Omental fat pad (tissue), 4 donors: ENCODE data around the gene LGALS1. TPM values are rescaled to one million over a fixed set of nuclear protein-coding genes. Genes with fewer than 3 reads are reported as not detected.

Experiments
- ATAC-seq: fragments of 150-250 bp; one replicate; pipeline ENCODE4 v1.9.1; 2016; ENCODE audit warnings: mild to moderate bottlenecking, moderate library complexity; ENCODE audit not compliant: low FRiP score
- DNase-seq: peaks from one replicate; pipeline ENCODE4 v3.0.0-alpha.2; 2019; ENCODE audit warnings: low spot score
- total RNA-seq, 4 donors: library from RNA; depleted of rRNA; stranded (reverse); fragments of >200 nt; gene quantifications; one replicate each; pipeline ENCODE4 v1.1.0, GENCODE V29; 2016
- TF ChIP-seq, protein P1 (sequence below), 3 donors: fragments of 450-650 bp; IDR thresholded peaks; one replicate each; pipeline ENCODE4 v1.5.1; 2016 to 2017; ENCODE audit warnings: antibody characterized with exemption in 3 of 3, mild to moderate bottlenecking in 3 of 3, moderate library complexity in 2 of 3

Gene LGALS1
- total RNA-seq, 4 donors from 2014 or later = 1,558 to 2,934 (median 2,167) TPM

DNA sequence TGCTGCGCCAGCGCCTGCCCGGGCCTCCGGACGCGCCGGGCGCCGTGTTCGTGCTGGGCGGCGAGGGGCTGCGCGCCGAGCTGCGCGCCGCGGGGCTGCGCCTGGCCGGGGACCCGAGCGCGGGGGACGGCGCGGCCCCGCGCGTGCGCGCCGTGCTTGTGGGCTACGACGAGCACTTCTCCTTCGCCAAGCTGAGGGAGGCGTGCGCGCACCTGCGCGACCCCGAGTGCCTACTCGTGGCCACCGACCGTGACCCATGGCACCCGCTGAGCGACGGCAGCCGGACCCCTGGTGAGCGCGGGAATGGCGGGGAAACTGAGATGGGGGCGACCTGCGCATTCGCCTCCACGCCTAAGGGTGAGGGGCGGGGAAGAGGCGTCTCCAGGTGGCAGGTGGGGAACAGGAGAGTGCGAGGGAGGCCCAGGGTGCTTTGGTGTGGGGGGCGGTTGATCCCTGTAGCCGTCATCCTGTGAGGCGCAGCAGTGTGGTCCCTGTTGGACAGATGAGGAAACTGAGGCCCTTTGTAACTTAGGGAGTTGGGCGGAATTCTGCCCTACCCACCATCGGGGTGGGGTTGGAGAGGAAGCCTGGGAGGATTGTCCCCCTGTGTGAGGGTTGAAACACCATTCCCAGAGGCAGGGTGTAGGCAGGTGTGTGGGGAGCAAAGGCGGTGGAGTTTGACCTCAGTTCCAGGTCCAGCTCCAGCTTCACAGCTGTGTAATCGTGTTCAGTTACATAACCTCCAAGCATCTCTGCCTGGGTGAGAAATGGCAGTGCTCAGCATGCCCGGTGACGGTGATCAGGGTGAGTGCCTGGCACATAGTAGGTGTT, 16.2 kb upstream of the LGALS1 start:
- DNase-seq = no peak
- TF ChIP-seq, protein P1, sequence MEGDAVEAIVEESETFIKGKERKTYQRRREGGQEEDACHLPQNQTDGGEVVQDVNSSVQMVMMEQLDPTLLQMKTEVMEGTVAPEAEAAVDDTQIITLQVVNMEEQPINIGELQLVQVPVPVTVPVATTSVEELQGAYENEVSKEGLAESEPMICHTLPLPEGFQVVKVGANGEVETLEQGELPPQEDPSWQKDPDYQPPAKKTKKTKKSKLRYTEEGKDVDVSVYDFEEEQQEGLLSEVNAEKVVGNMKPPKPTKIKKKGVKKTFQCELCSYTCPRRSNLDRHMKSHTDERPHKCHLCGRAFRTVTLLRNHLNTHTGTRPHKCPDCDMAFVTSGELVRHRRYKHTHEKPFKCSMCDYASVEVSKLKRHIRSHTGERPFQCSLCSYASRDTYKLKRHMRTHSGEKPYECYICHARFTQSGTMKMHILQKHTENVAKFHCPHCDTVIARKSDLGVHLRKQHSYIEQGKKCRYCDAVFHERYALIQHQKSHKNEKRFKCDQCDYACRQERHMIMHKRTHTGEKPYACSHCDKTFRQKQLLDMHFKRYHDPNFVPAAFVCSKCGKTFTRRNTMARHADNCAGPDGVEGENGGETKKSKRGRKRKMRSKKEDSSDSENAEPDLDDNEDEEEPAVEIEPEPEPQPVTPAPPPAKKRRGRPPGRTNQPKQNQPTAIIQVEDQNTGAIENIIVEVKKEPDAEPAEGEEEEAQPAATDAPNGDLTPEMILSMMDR (IDR thresholded peaks at IDR 0.05) = no peak
- ATAC-seq = no peak

DNA sequence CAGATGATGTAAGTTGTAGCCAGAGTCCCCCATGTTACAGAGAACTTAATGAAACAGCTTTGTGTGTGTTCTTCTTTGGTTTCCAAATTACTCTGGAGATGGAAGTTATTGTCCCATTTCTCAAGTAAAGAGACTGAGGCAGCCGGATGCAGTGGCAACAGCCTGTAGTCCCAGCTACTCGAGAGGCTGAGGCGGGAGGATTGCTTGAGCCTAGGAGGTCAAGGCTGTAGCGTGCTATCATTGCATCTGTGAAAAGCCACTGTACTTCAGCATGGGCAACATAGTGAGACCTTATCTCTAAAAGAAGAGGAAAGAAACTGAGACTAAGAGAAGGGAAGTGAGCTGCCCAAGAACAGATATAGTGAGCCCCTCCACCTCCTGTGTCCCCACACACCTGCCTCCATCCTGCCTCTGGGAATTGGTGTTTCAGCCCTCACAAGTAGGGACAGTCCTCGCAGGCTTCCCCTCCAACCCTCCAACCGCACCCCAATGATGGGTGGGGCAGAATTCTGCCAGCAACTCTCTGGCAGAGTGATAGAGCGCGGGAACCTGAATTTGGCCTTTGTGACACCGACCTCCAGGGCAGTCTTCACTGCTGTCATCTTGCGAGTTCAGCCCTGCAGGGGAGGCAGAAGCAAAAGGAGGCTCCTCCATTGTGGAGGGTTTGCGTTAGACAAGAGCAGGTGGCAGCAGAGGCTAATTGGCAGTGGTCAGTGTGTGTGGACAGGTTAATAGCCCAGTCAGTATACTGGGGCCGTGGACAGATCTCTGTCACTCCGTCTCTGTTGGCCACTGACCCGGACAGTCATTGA, 15.3 kb upstream of the LGALS1 start:
- TF ChIP-seq, protein P1 (IDR thresholded peaks at IDR 0.05) = no peak
- DNase-seq = no peak
- no peak for ATAC-seq

DNA sequence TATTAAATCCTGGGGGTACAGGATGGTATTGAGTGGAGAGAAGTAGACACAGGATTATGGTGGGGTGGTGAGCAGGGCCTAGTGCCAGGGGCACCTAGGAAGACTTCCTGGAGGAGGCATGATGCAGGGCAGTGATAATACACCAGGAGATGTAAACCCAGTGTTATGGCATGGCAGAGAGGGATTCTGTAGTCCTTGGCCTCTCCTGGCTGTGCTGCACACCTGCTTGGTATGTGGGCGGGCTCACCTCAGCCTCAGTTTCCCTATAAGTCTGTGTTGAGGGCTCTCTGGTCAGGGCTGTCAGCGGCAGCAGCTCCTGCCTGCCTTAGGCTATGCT, 14.8 kb upstream of the LGALS1 start:
- TF ChIP-seq, protein P1 (IDR thresholded peaks at IDR 0.05) = no peak
- no peak for ATAC-seq
- DNase-seq = no peak

DNA sequence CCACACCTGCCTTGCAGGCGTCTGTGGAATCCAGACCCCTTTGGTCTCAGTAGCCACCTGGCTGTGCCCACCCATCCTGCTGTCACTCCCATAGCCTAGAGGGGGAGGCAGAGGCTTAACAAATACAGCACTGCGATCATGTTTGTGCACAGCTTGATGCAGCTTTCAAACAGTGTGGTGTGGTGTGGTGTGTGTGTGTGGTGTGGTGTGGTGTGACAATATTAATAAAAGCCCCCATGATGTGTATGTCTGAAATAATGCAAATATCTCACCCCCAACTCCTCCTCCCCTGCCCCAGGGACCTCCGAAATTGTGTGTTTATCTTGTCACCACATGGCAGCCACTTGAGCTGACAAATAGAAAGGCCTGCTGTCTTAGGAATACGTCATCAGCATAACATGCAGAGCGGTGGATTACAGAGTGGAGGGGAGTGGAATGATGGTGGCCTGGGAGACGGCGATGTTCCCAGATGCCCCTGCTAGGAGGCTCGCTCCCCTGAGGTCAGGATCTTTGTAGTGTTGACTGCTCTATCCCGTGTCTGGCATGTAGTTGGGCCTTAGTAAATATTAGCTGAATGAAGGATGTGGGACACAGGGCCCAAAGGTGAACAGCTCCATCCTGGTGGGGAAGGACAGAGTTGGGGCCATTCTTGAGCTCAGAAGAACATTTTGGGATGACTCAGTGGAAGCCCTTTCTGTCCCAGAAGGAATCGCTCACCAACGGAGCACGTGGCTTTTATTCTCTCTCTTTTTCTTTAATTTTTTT, 14.1 kb upstream of the LGALS1 start:
- ATAC-seq (no peak), DNase-seq (no peak)

DNA sequence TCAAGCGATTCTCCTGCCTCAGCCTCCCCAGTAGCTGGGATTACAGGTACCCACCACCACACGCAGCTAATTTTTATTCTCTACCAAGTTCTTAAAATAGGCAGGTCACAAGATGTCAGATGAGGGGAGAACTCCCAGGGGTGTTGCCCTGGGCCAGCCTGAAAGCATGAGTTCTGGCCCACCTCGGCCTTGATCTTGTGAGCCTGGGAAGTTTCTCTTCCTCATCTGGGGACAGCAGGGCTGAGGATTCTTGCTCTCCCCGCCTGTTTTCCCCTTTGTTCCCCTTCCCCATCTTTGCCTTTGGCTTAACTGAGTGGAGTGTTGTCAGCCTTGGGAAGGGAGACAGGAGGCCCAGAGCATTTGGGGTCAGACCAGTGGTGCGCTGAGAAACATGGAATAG, 13.4 kb upstream of the LGALS1 start:
- no peak for DNase-seq
- TF ChIP-seq, protein P1 (IDR thresholded peaks at IDR 0.05) = no peak
- ATAC-seq = no peak

More for the DNA sequence above, 14.1 kb upstream of the LGALS1 start:
- TF ChIP-seq, protein P1 (IDR thresholded peaks at IDR 0.05) = no peak

DNA sequence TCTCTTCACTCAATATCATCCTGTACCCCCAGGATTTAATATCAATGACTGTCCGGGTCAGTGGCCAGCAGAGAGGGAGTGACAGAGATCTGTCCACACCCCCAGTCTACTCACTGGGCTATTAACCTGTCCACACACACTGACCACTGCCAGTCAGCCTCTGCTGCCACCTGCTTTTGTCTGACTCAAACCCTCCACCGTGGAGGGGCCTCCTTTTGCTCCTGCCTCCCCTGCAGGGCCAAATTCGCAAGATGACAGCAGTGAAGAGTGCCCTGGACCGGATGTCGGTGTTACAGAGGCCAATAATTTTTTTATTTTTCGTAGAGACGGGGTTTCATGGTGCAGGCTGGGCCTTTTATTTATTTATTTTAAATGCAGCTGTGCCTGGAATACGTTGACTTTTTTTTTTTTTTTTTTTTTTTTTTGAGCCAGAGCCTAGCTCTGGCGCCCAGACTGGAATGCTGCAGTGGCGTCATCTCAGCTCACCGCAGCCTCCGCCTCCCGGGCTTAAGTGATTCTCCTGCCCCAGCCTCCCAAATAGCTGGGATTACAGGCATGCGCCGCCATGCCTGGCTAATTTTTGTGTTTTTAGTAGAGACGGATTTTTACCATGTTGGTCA, 11.8 kb upstream of the LGALS1 start:
- TF ChIP-seq, protein P1 (IDR thresholded peaks at IDR 0.05) = no peak
- DNase-seq (no peak), ATAC-seq (no peak)
